GM19463 (cell line): ENCODE results near the gene DNAJA1.
"Not testable (repeated sequence)": the region's sequence is repeated elsewhere in the genome, so short reads cannot be mapped to it uniquely, and the experiment has no call there.

ENCODE experiments used
- ATAC-seq: cut with Tn5 transposase; IDR thresholded peaks from one replicate; pipeline ENCODE4 v1.9.1; 2021; ENCODE audit warnings: mild to moderate bottlenecking, moderate library complexity; ENCODE audit not compliant: unreplicated experiment

Gene DNAJA1

DNA sequence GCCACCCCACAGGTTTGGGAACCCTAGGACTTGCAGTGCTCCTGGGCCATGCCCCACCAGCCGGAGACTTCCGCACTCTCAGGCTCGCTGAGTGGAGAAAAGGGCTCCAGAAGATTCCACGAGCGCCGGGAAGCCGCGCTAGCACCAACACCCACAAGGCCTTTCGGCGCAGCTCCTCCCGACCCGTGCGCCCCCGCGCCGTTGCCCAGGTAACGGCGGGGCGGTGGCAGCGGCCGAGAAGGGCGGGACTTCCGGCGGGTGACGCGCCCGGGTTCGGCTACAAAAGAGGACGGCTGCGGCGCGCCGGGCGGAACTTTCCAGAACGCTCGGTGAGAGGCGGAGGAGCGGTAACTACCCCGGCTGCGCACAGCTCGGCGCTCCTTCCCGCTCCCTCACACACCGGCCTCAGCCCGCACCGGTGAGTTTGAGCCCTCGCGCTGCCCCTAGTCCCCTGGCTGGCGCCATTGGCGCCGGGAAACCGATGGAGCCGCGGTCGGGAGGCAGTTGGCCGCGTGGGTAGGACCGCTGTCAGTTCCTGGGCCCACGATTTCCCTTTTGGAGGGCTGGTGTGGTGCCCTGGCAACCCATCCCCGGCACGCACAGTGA is at the start of gene DNAJA1:
Gene DNAJA1, plus strand, starts transcription at position 308 of the 606 bp plus-strand sequence. CDS start 1,212 bp downstream, outside the sequence.
- ATAC-seq, result peak; percentile 89

DNA sequence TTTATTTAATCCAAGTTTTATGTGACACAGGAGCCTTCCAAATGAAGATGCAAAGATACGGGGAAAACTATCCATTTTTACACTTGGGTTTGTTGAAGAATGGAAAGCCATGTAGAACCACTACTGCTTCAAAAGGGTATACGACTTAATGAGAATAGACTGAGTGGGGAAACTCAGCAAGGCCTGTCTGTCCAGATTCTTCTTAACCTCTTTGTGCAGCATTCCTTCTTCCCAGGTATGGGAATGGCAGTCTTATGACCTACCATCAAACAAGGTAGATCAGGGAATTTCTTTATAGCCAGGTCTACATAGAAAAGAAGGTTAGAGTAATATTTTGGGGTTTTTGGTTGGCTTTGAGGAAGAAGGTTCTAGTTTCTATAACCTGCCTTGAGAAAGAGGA is 47.0 kb upstream of the DNAJA1 start:
- no peak for ATAC-seq

DNA sequence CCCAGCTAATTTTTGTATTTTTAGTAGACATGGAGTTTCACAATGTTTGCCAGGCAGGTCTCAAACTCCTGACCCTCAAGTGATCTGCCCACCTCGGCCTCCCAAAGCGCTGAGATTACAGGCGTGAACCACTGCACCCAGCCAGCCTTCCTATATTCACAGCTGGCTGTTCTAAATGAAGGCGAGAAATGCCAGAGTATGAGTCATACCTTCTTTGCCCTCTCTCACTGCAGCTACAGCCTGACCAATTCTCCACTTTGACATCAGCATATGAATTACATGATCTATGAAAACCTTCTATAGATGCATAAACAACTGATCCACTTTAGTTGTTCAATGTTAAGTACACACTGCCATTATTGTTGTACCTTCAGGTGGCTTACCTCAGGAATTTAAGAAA is 38.1 kb upstream of the DNAJA1 start:
- ATAC-seq, result no peak

DNA sequence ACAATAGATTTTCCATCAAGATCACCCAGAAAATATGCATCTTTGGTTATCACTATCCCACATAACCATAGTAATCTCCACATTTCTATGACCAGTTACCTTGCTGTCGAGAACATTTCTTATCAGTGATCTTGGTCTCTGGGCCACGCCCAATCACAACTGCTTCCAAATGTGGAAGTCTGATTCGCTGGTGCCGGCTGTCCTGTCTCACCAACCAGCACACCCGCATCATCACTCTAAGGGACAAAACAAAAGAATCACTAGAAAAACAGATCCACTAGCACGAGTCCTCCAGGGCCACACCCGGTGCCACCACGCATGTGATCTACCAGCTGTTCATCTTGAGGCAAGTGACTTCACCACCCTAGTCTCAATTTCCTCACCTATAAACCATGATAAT is 35.4 kb upstream of the DNAJA1 start:
- ATAC-seq, result no peak

DNA sequence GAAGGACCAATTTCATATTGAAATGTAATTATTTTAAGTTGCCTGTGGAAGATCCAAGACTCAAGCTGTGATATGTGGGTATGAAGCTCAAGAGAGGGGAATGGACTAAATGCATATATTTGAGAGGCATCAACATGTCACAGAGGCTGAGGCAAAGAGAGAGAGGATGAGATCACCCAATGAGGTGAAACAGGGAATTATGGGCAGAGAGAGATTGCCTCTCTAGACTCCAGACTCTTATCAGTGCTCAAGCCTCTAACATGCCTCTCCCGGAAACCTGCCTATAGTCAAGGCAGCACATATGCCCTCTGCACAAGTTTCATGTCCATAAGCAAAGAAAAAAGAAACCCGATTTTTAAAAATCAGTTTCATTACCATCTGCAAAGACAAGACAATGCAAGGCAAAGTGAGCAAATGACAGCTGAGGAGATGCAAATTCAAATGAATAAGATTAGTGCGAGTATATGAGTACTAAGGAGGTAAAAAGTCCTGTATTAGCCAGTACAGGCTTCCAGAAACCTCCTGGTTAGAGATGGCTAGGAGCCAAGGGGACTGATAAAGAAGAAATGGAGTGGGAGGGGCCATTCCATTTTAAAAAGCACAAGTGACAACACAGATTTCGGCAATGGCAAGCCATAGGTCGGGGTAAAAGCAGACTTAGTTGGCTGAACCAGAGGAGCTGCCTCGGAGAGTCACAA is 33.0 kb upstream of the DNAJA1 start:
- ATAC-seq, result no peak

DNA sequence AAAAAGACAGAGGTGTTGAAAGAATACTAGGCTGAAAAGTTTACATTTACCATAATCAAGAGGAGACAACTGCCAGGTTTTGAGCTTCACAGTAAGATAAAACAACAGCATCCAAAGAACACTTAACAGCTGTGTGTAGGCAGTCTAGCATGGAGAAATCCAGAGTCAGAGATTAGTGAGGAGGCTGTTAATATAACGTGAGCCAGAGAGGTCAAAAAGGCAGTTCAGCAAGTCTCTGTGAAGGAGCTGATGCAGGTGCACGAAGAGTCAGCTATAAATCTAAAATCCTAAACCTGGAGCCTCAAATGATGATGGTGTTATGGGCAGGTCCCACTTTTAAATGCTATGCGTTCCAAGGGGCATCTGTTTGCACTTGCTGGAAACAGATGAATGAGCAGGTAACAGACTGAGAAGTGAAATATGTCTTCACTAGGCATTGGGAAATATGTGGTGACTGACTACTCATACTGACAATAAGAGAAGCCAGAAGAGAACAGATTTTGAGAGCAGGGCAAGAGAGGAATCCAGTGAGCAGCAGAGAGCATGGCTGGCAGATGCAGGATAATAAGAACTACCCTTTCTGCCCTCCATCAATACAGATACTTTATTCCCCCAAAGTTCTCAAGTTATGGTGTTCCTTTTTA is 32.4 kb upstream of the DNAJA1 start:
- no peak for ATAC-seq

DNA sequence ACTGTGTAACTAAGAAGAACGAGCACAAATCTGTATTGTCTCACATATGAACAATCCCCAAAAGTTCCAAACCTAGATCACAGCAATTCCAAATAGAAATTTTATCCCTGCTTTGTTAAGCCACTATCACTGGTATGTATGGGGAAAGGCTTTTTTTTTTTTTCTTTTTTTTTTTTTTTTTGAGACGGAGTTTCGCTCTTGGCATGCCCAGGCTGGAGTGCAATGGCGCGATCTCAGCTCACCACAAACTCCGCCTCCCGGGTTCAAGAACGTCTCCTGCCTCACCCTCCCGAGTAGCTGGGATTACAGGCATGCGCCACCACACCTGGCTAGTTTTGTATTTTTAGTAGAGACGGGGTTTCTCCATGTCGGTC is 24.4 kb upstream of the DNAJA1 start:
- not testable (repeated sequence) for ATAC-seq

DNA sequence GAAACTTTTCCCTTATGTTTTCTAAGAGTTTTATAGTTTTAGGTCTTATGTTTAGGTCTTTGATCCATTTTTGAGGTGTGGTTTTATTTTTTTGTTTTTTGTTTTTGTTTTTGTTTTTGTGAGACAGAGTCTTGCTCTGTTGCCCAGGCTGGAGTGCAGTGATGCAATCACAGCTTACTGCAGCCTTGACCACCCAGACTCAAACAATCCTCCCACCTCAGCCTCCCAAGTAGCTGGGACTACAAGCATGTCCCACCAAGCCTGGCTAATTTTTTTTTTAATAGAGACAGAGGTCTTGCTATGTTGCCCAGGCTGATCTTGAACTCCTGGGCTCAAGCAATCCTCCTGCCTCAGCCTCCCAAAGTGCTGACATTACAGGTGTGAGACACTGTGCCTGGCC is 19.7 kb upstream of the DNAJA1 start:
- not testable (repeated sequence) for ATAC-seq

DNA sequence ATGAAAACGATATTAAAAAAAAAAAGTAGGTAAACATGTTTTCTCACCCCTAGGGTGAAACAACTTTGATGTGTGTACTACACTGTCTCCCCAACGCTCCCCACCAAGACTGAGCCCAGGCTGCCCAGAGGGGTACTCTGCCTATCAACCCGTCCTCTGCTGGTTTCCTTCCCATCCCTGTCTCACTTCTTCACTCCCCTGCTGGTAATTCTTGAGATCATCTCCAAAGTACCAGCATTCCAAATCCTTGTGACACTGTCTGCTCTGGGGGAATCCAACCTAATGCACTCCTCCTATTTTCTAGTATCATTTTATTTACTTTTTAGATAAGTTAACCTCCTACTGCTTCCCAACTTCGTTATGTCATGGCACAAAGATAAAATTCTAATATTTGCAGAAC is 17.3 kb upstream of the DNAJA1 start:
- ATAC-seq, result no peak

DNA sequence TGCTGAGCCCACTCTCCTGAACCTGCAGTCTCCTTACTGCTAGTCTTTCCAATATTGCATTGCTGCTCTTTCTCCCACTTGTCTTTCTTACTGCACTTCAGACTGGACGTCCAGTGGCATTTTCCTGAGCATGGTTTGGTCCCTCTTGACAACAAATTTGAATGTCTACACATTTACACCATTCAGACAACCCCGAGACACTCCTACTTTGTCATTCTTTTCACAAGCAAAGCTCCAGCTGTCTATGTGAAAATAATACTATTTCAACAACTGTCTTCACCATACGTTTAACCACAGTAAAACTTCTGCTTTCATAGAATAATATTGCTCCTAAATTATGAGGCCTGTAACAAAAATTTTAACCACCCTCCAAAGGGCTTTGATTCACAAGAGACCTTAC is 13.2 kb upstream of the DNAJA1 start:
- no peak for ATAC-seq

DNA sequence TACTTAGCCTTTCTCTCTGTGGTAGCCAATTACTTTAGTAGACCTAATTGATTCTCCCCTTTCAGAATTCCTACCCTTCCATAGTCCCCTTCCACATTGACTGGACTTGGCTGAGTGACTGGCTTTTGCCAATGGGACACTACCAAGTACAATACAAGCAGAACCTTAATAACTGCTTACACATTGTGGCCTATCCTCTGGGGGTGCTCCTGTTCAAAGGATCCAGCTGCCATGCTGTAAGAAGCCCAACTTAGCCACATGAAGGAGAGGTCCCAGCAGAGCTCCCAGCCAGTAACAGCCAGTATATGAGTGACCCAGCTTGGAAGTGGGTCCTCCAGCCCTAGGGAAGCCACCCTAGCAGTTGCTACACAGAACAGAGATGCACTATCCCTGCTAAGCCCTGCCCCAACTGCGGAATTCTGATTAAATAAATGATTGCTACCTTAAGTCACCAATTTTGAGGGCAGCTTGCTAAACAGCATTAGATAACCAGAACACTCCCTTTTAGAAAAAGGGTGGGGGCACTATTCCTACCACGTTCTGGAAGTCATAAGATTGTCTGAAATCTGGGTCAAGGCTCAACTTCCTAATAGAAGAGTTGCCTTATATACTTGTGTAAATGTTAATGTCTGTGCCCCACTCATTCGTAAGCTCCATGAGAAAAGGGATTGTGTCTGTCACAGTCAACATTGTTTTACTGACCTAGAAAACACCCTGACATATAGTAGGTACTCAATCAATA is 12.6 kb upstream of the DNAJA1 start:
- no peak for ATAC-seq

DNA sequence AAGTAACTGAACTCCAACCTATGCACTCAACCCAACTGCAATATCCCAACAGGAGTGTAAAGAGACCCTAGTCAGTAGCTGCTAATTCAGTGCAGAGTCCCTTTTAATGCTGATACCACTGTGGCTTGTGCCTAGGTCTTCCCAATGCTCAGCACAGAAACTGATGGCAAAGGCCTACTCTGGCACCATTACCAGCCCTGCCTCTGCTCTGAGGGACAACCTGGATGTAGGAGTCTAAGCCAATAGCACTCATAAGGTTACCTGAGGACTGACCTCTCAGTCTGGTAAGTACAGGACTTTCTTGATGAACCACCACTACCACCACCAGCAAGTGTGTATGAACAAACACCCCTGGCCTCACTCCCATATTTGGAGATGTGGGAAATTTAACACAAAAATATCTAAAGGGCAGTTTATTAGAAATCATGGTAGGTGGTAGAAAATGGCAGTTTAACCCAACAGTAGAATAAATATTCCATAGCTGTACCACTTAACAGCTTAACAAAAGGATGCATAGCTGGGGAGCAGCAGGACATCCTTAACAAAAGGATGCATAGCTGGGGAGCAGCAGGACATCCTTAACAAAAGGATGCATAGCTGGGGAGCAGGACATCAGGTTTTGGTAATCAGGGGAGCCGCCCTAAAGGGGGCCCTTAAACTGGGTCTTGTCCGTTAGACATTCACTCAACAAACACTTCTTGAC is 11.0 kb upstream of the DNAJA1 start:
- ATAC-seq, result no peak

DNA sequence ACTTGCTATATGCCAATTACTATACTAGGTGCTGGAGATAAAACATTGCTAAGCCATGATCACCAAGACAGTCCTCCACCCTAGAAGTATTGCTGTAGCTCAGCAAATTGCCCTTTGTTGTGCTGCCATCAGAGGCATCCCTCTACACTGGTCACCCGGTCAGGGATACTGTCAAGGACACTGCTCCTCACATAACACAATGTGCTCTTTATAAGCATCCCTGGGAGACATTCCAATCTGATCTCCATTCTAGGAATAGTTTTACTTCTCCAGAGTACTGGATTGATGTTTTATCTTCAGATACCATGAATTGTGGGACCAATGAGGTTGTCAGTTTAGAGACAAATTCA is 10.4 kb upstream of the DNAJA1 start:
- no peak for ATAC-seq

DNA sequence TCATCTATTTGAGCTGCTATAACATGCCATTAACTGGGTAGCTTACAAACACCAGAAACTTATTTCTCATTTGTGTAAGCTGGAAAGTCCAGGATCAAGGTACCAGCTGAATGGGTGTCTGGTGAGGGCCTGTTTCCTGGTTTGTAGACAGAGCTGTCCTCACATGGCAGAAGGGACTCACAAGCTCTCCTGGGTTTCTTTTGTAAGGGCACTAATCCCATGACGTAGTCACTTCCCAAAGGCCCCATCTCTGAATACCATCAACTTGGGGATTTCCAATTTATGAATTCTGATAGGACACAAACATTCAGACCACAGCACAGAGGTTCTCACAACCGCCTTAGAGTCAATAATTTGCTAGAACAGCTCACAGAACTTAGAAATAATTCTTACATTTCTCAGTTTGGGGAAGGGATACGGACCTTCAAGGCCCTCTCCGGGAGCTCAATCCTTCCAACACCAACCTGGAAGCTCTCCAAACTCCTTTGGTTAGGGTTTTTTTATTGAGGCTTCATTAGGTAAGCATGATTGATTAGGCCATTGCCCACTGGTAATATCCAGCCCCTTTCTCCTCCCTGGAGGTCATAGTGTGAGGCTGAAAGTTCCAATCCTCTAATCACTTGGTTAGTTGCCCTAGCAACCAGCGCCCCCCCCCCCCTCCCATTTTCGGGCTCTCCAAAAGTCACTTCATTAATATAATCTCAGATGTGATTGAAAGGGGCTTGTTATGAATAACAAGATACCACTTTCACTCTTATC is 7.6 kb upstream of the DNAJA1 start:
- peak; percentile 76 for ATAC-seq

DNA sequence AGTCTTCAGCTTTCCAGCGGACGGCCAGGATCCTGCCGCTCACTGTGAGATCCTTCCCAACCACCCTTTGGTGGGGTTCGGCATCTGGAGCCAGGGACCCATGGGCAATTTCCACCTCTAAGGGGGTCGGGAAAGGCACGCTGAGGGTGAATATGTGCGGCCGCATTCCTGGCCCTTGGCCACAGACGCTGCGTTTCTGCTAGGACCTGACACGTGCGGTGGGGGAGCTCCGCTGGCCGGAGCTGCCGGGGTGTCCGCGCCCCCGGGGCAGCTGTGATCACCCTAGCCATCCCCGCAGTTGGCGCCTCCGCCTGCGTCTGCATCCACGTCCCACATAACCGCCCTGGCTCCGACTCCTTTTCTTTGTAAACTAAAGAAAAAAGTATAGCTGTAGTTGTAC is 5.3 kb upstream of the DNAJA1 start:
- no peak for ATAC-seq

DNA sequence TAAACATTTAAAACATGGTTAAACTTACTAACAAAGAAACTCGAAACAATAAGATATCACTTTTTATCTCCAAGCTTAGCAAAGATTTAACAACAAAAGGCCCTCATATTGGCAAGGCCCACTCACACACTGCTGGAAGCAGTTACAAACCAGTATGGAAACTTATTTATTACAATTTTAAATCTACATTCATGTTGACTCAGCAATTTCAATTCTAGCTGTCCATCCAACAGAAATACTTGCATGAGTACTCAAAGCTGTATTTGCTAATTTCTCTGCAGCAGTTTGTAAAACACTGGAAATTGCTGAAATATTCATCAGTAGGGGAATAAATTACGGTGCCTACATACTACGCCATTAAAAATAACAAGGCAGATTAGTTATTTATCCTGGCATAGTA is 2.8 kb upstream of the DNAJA1 start:
- no peak for ATAC-seq

DNA sequence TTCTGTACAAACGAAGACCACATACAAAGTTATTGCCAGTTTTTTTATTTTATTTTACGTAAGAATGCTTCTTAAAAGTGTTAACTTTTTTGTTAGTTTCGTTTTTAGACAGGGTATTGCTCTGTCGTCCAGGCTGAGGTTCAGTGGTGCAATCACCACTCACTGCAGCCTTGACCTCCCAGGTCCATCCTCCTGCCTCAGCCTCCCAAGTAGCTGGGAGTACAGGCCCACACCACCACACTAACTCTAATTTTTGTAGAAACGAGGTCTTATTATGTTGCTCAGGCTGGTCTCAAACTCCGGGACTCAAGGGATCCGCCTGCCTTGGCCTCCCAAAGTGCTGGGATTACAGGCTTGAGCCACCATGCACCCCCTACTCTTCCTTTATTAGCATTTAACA is 2.3 kb upstream of the DNAJA1 start:
- no peak for ATAC-seq

DNA sequence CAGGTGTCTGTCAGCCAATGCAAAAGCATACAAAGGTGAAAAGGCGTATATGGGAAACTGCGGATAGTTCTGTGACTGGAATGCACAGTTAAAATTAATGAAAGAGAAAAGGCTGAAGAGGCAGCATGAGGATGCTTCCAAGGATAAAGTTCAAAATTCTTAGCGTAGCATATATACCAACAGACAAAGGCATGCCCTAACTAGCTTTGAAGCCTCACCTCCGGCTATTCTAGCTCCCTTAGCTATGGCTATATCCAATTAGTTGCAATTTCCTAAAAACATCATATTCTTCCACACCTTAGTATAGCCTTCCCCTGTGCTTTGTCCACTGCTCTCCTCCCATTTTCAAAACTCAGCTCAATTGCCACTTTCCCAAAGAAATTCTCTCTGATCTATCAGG is 1.4 kb upstream of the DNAJA1 start:
- no peak for ATAC-seq

DNA sequence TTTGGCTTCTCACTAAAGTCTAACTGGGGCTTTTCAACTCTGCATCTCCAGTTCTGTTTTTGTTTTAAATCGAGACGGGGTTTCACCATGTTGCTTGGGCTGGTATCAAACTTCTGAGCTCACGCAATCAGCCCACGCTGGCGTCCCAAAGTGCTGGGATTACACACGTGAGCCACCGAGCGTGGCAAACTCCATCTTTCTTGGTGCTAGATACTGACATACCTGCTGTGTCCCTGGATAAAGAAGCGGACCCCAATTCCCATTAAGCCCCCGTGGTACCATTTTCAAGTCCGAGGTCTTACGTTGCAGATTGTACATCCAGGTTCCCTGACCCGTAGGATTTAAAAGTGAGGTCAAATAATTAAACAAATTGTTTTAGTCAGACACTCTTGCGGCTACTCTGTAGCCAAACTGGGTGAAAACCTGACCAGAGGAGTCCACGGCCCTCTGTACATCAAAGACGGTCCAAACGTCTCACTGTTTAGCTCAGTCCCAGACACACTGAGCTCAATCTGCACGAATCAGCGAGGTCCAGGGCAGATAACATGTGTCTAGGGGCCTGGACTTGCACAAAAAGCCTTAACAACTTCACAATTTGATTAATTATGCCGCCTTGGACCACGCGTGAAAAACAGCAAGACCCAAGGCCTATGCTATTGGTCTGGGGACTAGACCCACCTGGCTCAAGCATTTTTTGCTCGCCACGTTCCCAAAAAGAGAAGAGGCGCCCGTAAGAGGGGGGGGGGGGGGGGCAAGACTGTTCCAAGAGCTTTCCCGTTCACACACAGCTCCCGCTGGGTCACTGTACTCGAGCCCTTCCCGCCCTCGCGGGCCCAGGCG is 727 bp upstream of the DNAJA1 start:
- no peak for ATAC-seq
